Left ventricle myocardium inferior (tissue), 1 donor: ENCODE data around the gene STIMATE. TPM values are rescaled to one million over a fixed set of nuclear protein-coding genes. Genes with fewer than 3 reads are reported as not detected.

Experiments
- DNase-seq: peaks from one replicate; pipeline ENCODE4 v3.0.0-alpha.2; 2020
- H3K27ac ChIP-seq: fragments of 200-600 bp; replicated peaks from 2 replicates; pipeline ENCODE4 v1.8.0; 2021
- H3K27me3 ChIP-seq: fragments of 200-600 bp; 2 replicates; pipeline ENCODE4 v1.8.0; 2021; ENCODE audit warnings: low read depth
- H3K36me3 ChIP-seq: fragments of 200-600 bp; 2 replicates; pipeline ENCODE4 v1.8.0; 2021
- H3K4me1 ChIP-seq: fragments of 200-600 bp; 2 replicates; pipeline ENCODE4 v1.8.0; 2021
- H3K4me3 ChIP-seq: fragments of 200-600 bp; 2 replicates; pipeline ENCODE4 v1.8.0; 2021; ENCODE audit warnings: mild to moderate bottlenecking, moderate library complexity
- H3K9me3 ChIP-seq: fragments of 200-600 bp; replicated peaks from 2 replicates; pipeline ENCODE4 v1.8.0; 2021
- intact Hi-C: fragments of 100-400 bp; cut with micrococcal nuclease; formaldehyde crosslinking; loops from one replicate; pipeline ENCODE4 v1.11.0; 2022
- total RNA-seq: library from RNA; stranded (reverse); fragmentation: NEBNext Ultra II Directional; extraction: Animal tissue kit (Norgen Biotek cat#: 25700); gene quantifications from one replicate; pipeline ENCODE4 v1.2.1, GENCODE V29; 2021
- TF ChIP-seq, protein P1 (sequence below): fragments of 200-600 bp; IDR thresholded peaks from 2 replicates; pipeline ENCODE4 v1.8.0; 2021; ENCODE audit warnings: antibody characterized with exemption, mild to moderate bottlenecking, borderline replicate concordance
- donor health status: DM: no; HTN: yes; CAD: no; lungs with severe emphysema.

Gene STIMATE
- total RNA-seq, 1 donor from 2014 or later: 6.3 TPM

DNA sequence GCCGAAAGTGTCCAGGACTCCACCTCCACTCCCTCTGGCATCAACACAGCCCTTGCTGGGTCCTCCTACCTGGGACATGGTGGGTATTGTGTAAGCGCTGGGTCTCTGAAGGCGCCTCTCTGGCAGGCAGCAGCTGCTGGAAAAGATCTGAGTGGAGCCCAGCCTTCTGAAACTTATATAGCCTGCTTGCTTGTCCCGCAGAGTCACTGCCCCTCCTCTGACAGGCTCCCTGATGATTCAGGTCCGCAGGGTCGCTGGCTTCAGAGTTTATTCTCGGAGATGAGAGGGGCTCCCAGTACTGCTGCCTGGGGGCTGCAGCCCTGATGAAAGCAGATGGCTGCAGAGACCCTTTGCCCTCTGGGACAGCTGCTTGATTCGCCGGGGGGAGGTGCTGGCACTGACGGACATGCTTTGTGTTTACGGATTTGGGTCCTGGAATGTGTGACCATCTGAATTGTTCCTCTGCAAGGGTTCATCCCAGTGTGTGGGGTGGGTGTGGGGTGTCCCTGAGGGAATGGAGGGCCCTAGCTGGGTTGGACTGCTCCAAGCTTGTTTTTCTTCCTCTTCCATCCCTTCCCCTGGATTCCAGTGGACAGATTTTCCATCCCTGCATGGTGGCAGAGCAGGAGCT lies 62.4 kb downstream of the STIMATE start, which contains the start of gene MUSTN1:
Gene MUSTN1, minus strand, starts transcription at position 149 of the 631 bp plus-strand sequence. Its CDS starts 71 bp downstream, at position 78.
- intact Hi-C loops: no loop called here
- Histone ChIP-seq H3K9me3 (no peaks in the 10 kb centered on the region), H3K4me1 (peaks cover 55% of the 10 kb centered on the region), H3K4me3 (peak within 1 kb of the TSS; percentile 50), H3K36me3 (peaks cover 9% of the 10 kb centered on the region), H3K27me3 (no peaks in the 10 kb centered on the region), H3K27ac (peak within 1 kb of the TSS; percentile 65)
- peak; percentile 28 for DNase-seq
- TF ChIP-seq, protein P1, sequence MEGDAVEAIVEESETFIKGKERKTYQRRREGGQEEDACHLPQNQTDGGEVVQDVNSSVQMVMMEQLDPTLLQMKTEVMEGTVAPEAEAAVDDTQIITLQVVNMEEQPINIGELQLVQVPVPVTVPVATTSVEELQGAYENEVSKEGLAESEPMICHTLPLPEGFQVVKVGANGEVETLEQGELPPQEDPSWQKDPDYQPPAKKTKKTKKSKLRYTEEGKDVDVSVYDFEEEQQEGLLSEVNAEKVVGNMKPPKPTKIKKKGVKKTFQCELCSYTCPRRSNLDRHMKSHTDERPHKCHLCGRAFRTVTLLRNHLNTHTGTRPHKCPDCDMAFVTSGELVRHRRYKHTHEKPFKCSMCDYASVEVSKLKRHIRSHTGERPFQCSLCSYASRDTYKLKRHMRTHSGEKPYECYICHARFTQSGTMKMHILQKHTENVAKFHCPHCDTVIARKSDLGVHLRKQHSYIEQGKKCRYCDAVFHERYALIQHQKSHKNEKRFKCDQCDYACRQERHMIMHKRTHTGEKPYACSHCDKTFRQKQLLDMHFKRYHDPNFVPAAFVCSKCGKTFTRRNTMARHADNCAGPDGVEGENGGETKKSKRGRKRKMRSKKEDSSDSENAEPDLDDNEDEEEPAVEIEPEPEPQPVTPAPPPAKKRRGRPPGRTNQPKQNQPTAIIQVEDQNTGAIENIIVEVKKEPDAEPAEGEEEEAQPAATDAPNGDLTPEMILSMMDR: no peak

DNA sequence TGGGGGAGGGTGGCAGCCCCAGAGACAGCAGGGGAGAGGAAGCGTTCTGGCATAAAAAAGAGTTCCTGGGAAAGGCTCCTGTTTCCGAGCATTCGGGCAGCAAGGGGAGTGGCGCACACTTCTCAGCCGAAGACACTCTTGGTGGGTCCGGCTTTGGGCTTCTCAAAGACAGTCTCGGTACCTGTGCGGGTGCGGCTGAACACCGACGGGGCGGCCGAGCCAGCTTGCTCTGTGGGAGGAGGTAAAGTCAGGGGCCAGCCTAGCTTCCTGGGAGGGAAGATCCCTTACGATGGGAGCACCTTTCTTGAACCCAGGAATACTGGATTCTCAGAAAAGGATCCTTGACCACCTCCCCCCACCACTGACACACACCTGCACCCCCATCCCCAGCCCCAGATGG lies 64.1 kb downstream of the STIMATE start:
- Histone ChIP-seq H3K27me3 (no peaks in the 10 kb centered on the region), H3K36me3 (peaks cover 1% of the 10 kb centered on the region), H3K9me3 (no peaks in the 10 kb centered on the region), H3K4me3 (peak overlapping the region; percentile 50), H3K4me1 (peaks cover 55% of the 10 kb centered on the region), H3K27ac (peak overlapping the region; percentile 32)
- TF ChIP-seq, protein P1: no peak
- intact Hi-C loops: no loop called here
- DNase-seq: no peak

GRCh38 chr3:52831500-52832301 lies 65.6 kb downstream of the STIMATE start:
- no peaks in the 10 kb centered on the region for H3K27me3 ChIP-seq
- DNase-seq: no peak
- intact Hi-C loops: no loop called here
- TF ChIP-seq, protein P1: no peak
- H3K4me3 ChIP-seq: peak overlapping the region; percentile 2
- H3K27ac ChIP-seq: peak overlapping the region; percentile 64
- no peaks in the 10 kb centered on the region for H3K9me3 ChIP-seq
- H3K4me1 ChIP-seq: peaks cover 46% of the 10 kb centered on the region
- H3K36me3 ChIP-seq: no peaks in the 10 kb centered on the region

DNA sequence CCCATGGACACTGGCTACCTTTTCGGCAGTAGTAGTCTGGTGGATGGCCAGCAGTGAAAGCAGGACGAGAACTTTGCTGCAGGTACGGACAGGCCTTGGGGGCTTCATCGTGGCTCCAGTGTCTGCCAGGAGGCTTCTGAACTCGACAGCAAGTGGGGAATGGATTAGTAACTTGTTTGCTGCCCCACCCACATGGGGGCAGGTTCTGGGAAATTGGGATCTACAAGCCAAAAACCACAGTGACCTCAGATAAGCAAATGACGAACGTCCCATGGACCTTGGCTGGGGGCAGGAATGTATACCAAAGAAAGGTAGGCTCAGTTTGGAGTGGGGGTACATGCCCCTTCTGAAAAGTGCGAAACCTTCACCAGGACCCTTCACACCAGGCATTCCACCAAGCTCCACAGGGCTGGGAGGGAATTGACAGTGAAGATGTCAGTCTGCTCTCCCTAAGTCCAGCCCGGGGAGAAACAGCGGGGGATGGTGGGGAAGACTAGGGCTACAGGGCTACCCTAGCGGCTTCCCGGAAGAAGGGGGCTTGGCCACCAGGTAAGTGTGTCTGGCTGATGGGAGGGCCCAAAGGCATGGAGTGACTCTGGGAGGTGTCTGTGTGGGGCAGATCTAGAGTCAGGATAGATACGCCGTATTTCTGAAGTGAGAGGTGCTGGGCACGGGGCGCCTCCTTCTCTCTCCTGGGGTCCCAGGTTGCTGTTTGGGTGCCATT lies 66.7 kb downstream of the STIMATE start, which contains the start of gene ITIH4:
Gene ITIH4, minus strand, starts transcription at position 138 of the 724 bp plus-strand sequence. Its CDS starts 30 bp downstream, at position 108.
- Histone ChIP-seq H3K36me3 (peaks cover under 1% of the 10 kb centered on the region), H3K9me3 (no peaks in the 10 kb centered on the region), H3K4me1 (peaks cover 36% of the 10 kb centered on the region), H3K27me3 (no peaks in the 10 kb centered on the region), H3K27ac (peak within 1 kb of the TSS; percentile 64), H3K4me3 (no peak within 1 kb of the TSS)
- intact Hi-C loops: no loop called here
- DNase-seq: no peak
- TF ChIP-seq, protein P1: no peak

DNA sequence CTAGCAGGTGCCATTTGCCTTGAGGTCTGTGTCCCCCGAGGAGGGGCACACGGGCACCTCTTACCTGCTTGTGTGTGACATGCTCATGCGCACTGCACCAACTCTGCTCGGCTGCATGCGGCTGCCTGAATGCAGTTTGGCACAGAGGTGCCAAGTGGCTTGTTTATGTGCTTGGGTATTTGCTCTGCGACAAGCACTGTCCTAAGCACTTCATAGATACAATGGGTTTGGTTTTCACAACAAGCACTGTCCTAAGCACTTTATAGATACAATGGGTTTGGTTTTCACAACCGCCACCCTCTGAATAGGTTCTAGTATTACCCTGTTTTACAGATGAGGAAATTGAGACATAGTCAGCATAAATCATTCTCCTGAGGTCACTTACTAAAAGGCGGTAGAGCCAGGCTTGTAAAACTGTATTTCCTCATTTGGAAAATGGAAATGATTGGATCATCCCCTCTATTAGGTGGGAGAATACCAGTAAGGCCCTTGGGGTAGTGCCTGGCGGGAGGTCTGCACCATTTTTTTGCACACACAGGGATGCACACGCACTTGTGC lies 67.4 kb downstream of the STIMATE start:
- Histone ChIP-seq H3K9me3 (no peaks in the 10 kb centered on the region), H3K4me3 (no peak overlapping the region), H3K4me1 (peaks cover 29% of the 10 kb centered on the region), H3K27ac (no peak overlapping the region), H3K36me3 (peaks cover 4% of the 10 kb centered on the region), H3K27me3 (no peaks in the 10 kb centered on the region)
- intact Hi-C loops: no loop called here
- TF ChIP-seq, protein P1: no peak
- no peak for DNase-seq
